NCI-H446 treated with DMSO at 0.1 percent for 48 hours (cell line): Measurements from ENCODE around the gene GNAS.
"Not testable (repeated sequence)": the region's sequence is repeated elsewhere in the genome, so short reads cannot be mapped to it uniquely, and the experiment has no call there.

Source experiments
- DNase-seq: peaks from one replicate; lab custom pipeline; 2025; lab: John Stamatoyannopoulos, UW

The GNAS gene

GRCh38 chr20:58852543-58853271 is at the start of gene GNAS:
Gene GNAS (plus strand): TSS chr20:58852716.
- DNase-seq = no peak

GRCh38 chr20:58803533-58803932 is 49.0 kb upstream of the GNAS start:
- DNase-seq = no peak

DNA sequence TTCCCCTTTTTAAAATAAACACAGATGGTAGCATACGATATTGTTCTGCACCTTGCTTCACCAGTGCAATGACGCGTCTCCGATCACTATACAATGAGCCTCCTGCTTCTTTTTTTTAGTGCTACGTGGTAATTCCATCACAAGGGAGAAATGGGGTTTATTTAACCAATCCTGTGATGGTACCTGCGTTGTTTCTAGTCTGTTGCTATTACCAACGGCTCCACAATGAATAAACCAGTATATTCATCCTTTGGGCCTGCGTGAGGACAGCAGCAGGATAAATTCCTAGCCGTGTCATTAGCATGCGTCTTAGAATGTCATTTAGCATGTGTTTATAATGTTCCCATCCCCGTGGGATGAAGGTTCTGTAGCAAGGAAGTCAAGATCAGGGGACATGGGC is 44.7 kb upstream of the GNAS start:
- no peak for DNase-seq

DNA sequence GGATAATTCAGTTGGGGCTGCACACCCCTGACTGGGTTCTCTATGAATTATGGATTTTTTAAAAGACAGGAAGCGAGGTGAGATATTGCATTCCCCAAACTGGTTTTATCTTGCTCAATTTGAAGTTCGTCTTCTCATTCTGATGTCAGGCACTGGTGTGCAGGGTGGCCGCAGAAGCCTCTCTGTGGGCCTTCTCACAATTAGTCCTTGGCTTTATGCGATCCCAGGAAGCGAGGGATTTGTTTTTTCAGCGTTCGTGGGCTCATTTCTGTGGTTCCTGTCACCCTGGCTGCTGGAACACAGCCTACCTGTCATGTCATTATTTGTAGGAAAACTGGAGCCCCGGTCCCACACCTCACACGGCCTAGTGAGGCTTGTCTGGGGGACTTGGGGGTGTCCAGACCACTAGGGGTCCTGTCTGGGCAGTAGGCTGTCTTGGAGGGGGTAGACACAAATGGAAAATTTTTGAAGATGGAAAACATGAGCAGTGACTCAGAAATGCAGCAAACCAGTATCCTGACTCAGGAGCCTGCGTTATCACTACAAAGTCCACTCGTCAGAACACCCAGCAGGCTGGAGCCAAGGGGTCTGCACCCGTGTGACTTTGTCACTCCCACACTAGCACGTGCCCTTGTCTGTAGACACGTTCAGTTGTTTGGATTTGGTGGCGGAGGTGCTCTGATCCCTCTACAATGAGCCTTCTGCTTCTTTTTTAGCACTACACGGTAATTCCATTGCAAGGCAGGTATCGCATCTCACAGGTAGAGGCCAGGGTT is 44.1 kb upstream of the GNAS start:
- DNase-seq = no peak

GRCh38 chr20:58810116-58810878 is 42.2 kb upstream of the GNAS start:
- no peak for DNase-seq

DNA sequence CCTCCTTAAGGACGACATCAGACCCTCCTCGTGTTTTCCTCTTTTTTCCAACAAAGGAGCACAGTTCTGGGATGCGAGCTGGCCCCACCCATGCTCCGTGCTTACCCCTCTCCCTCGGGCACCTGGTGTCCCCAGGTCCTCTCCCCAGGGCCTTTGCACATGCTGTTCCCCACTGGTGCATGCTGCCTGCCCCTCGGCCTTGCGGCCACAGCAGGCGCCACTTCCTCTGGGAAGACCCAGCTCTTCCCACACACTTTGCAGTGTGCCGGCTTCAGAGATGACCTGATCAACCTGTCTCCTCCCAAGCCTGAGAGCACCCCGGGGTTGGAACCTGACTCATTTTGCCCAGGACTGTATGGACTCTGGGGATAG is 41.7 kb upstream of the GNAS start:
- no peak for DNase-seq

DNA sequence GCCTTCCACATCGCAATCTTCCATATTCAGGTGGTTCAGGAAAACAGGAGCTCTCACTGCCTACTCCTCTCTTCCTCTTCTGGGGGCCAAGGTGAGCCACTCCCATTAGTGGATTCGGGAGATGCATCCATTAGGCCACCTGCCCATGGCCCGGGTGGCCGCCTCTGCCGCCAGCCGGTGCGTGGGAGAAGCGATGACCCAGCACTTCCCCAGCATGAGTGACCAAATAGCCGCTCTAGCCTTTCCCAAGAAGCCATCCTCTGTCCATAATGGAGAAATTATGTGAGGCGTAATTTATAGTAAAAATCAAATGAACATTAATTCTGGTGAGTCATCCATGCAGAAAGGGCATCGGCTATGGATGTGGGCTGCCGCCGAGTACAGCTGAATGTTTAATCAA is 41.2 kb upstream of the GNAS start:
- no peak for DNase-seq

DNA sequence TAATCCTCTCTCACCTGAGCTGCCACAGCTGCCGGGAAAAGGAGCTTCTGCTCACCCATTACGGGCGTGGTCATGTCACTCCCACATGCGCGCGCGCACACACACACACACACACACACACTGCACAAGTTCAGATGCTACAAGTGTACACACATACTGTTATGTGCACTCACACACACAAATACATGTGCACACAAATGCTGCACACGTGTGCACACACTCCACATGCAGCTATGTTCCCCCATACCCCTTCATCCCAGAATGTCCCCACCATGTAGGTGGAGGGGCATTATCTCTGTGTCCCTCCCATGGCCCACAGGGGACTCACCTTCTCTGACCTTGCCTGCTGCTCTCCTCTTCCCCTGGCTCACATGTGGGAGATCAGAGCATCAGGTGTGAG is 39.1 kb upstream of the GNAS start:
- DNase-seq = no peak

DNA sequence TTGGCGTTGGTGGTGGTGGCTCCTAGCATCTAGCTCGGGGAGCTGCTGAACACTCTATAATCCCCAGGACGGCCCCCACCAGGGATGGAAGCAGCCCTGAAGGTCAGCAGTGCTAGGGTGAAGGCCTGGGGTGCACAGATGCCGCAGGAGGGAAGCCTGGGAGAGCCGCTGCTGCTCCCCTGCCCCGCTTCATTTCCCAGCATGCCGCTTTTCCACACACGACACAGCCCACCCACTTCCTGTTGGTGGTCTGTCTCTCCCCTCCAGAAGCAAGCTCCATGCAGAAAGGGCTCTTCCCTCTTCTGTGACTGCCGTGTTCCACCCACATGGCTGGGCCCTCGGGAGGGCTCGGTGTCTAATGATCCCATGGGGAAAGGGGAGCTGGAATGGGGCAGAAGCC is 37.1 kb upstream of the GNAS start:
- no peak for DNase-seq

GRCh38 chr20:58816051-58816450 is 36.5 kb upstream of the GNAS start:
- no peak for DNase-seq

DNA sequence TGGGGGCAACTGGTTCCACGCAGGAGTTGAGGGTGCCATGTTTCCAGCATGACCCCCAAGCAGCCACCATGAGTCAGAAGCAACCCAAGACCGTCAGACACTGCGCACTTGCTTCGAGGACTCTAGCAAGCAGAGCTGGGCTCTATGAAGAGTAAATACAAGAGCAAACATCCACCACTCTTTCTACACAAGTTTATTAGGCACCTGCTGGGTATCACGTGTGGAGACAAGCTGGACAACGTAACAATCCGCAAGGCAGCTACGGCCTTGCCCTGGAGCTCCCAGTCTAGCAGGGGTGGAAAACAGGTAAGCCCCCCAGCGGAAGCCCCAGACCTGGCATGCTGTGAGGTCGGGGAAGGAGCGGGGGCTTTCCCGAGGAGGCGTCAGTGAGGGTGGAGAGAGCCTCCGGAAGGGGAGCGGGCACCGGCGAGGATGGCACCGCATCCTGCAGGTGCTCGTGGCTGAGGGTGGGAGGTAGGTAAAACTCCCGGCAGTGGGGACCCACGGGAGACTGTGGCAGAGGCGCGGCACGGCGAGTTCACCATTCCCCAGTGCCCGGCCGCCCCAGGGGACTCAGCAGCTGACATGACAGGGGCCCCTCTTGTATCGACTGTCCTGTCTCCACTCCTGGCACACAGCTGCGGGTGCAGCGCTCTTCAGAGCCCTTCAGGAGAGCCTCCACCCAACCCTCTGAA is 35.4 kb upstream of the GNAS start:
- DNase-seq = no peak

GRCh38 chr20:58817748-58818147 is 34.8 kb upstream of the GNAS start:
- no peak for DNase-seq

- DNase-seq = no peak
Observed at GRCh38 chr20:58818586-58819285, 33.8 kb upstream of the GNAS start.

- no peak for DNase-seq
Observed at GRCh38 chr20:58819921-58820320, 32.6 kb upstream of the GNAS start.

DNA sequence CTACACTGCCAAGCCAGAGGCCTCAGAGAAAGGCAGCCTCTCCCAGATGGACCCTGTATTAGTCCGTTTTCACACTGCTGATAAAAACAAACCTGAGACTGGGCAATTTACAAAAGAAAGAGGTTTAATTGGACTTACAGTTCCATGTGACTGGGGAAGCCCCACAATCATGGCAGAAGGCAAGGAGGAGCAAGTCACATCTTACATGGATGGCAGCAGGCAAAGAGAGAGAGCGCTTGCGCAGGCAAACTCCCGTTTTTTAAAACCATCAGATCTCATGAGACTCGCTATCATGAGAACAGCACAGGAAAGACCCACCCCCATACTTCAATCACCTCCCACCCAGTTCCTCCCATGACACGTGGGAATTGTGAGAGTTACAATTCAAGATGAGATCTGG is 32.0 kb upstream of the GNAS start:
- not testable (repeated sequence) for DNase-seq

DNA sequence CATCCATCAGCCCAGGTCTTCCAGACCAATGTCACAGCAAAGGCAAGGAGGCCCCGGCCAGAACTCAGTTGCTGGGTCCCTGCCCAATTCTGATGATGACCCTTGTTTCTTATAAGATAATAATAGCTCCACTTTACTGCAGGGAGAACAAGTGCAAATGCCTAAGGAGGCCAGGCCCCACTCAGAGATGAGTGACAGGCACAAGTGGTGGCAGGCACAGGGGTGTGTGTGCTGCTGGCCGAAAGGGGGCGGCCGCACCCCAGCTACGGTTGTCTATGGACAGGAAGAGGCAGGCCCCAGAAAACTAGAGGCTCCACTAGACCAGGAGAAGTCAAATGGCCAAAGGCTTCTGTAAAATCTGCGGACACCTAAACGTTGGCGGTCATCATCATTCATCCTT is 30.4 kb upstream of the GNAS start:
- no peak for DNase-seq

- no peak for DNase-seq
Observed at GRCh38 chr20:58822748-58823730, 29.5 kb upstream of the GNAS start.

- peak; percentile 46 for DNase-seq
Observed at GRCh38 chr20:58824843-58825242, 27.7 kb upstream of the GNAS start.

GRCh38 chr20:58825450-58825849 is 27.1 kb upstream of the GNAS start:
- no peak for DNase-seq

DNA sequence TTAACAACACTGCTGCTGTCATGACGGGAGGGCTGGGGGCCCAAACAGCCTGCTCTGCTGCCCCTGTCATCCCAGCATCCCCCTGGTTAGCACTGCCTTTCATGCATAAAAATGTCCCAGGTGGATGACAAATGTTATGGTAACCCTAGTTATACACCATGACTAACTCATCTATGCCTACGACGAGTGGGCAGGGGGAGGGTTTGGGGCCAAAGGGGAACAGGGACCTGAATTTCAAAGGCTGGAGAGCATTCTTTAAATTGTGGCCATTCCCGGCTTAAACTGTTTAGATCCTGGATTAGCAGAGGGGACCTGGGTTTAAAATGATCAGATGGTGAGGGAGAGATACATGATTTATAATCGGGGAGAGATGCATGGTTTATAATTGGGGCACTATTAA is 26.2 kb upstream of the GNAS start:
- DNase-seq = no peak

- no peak for DNase-seq
Observed at GRCh38 chr20:58828136-58828535, 24.4 kb upstream of the GNAS start.
